ENCODE data around the gene NHLH1. TPM values are rescaled to one million over a fixed set of nuclear protein-coding genes. Genes with fewer than 3 reads are reported as not detected.
A peak's percentile ranks its signal among the peaks of the same experiment; 100 is the strongest.

NHLH1 gene
- total and polyA plus RNA-seq, 2 donors (not counting 1 experiment from before 2014, with no cell fraction given): 0.27 to 0.39 TPM

GRCh38 chr1:160344241-160344640, 22.6 kb upstream of the NHLH1 start:
- no peaks in the 10 kb centered on the region for H3K9me3 ChIP-seq (ENCODE audit: control extremely low read depth in 1 of 3, control insufficient read depth in 2 of 3, insufficient read depth in 1 of 3, low read length in 2 of 3)
- no peak for ATAC-seq (ENCODE audit: low read depth)
- peaks cover 87% of the 10 kb centered on the region for H3K79me2 ChIP-seq (ENCODE audit: control insufficient read depth, insufficient read depth, low read length)
- H3K4me2 ChIP-seq (replicated peaks; ENCODE audit: low read depth, low read length, poor library complexity, severe bottlenecking): peak overlapping the region; percentile 89
- no peaks in the 10 kb centered on the region for H4K20me1 ChIP-seq (ENCODE audit: control insufficient read depth, insufficient read depth, low read length, poor library complexity, severe bottlenecking)
- Mint-ChIP-seq H3K27me3 (no peaks in the 10 kb centered on the region), H3K27ac (peak overlapping the region; percentile 66), H3K4me1 (peaks cover 68% of the 10 kb centered on the region), H3K4me3 (peak overlapping the region; percentile 99), H3K9me3 (ENCODE audit: insufficient read depth) (no peaks in the 10 kb centered on the region)
- intact Hi-C loops (cut with micrococcal nuclease): loop anchor here (5.0 to 10.0 kb wide), 6 partner anchors 33 to 811 kb away; partner anchors contain the start of genes LY9, UFC1, USF1 and USP21
- H3K4me1 ChIP-seq (ENCODE audit: control insufficient read depth in 2 of 2, insufficient read depth in 2 of 2, low read length in 2 of 2): peaks cover 46 to 54% of the 10 kb centered on the region in 2 donors
- H3K4me3 ChIP-seq (ENCODE audit: control extremely low read depth in 1 of 5, extremely low read depth in 1 of 5, insufficient read depth in 1 of 5, low read depth in 2 of 5, low read length in 4 of 5): peak overlapping the region in 3 of 5 experiments; percentile 98 to 100 (median 99)
- WGBS (ENCODE audit: insufficient coverage): no CpG with 5 or more reads among the region's 3 CpGs
- no peak for DNase-seq
- ChIA-PET POLR2A (no interaction called here), CTCF (interaction anchor here (0.6 to 4.3 kb wide), 5 partner anchors 29 to 243 kb away, joined by 3 to 22 read pairs (median 5); no protein-coding TSS in a partner anchor)
- peaks cover 0 to 23% of the 10 kb centered on the region in 2 experiments for H3K36me3 ChIP-seq (replicated peaks in 1 of 2; ENCODE audit: control extremely low read depth in 1 of 2, control insufficient read depth in 1 of 2, extremely low read depth in 1 of 2, insufficient read depth in 2 of 2, low read length in 1 of 2)
- TF ChIP-seq EZH2 (IDR thresholded peaks at IDR 0.05; ENCODE audit: borderline replicate concordance, insufficient read depth, low read depth, low read length, poor library complexity, severe bottlenecking) (no peak), CTCF (IDR thresholded peaks at IDR 0.05) (no peak)
- peak overlapping the region; percentile 87 for H2AFZ ChIP-seq (ENCODE audit: insufficient read depth, low read depth, low read length, poor library complexity, severe bottlenecking)
- H3K9ac ChIP-seq (ENCODE audit: low read length): peak overlapping the region; percentile 95
- H3K27ac ChIP-seq (ENCODE audit: low read length in 2 of 2): peak overlapping the region in 1 of 2 donors; percentile 95
- H3K27me3 ChIP-seq (replicated peaks in 1 of 4; ENCODE audit: control extremely low read depth in 1 of 4, control insufficient read depth in 3 of 4, insufficient read depth in 4 of 4, low read length in 3 of 4): no peaks in the 10 kb centered on the region

- 95% methylated on average over 5 of the region's 6 CpGs for WGBS (ENCODE audit: insufficient coverage)
- Mint-ChIP-seq H3K9me3 (ENCODE audit: insufficient read depth) (no peaks in the 10 kb centered on the region), H3K27me3 (no peaks in the 10 kb centered on the region), H3K4me3 (peak overlapping the region; percentile 99), H3K4me1 (peaks cover 66% of the 10 kb centered on the region), H3K27ac (peak overlapping the region; percentile 80)
- H4K20me1 ChIP-seq (ENCODE audit: control insufficient read depth, insufficient read depth, low read length, poor library complexity, severe bottlenecking): peaks cover 6% of the 10 kb centered on the region
- ChIA-PET CTCF (interaction anchor here (1.6 to 4.3 kb wide), 4 partner anchors 31 to 244 kb away, joined by 5 to 22 read pairs (median 12); no protein-coding TSS in a partner anchor), POLR2A (interaction anchor here (0.7 kb wide), 1 partner anchor 231 kb away, joined by 3 read pairs; no protein-coding TSS in a partner anchor)
- peaks cover 89% of the 10 kb centered on the region for H3K79me2 ChIP-seq (ENCODE audit: control insufficient read depth, insufficient read depth, low read length)
- ATAC-seq (ENCODE audit: low read depth): no peak
- TF ChIP-seq CTCF (IDR thresholded peaks at IDR 0.05) (no peak), EZH2 (IDR thresholded peaks at IDR 0.05; ENCODE audit: borderline replicate concordance, insufficient read depth, low read depth, low read length, poor library complexity, severe bottlenecking) (no peak)
- H3K4me1 ChIP-seq (ENCODE audit: control insufficient read depth in 2 of 2, insufficient read depth in 2 of 2, low read length in 2 of 2): peaks cover 46 to 54% of the 10 kb centered on the region in 2 donors
- DNase-seq: no peak
- H3K4me3 ChIP-seq (ENCODE audit: control extremely low read depth in 1 of 5, extremely low read depth in 1 of 5, insufficient read depth in 1 of 5, low read depth in 2 of 5, low read length in 4 of 5): no peak overlapping the region
- peak overlapping the region; percentile 89 for H3K4me2 ChIP-seq (replicated peaks; ENCODE audit: low read depth, low read length, poor library complexity, severe bottlenecking)
- H3K9me3 ChIP-seq (ENCODE audit: control extremely low read depth in 1 of 3, control insufficient read depth in 2 of 3, insufficient read depth in 1 of 3, low read length in 2 of 3): no peaks in the 10 kb centered on the region
- no peak overlapping the region for H3K9ac ChIP-seq (ENCODE audit: low read length)
- no peak overlapping the region for H2AFZ ChIP-seq (ENCODE audit: insufficient read depth, low read depth, low read length, poor library complexity, severe bottlenecking)
- H3K27ac ChIP-seq (ENCODE audit: low read length in 2 of 2): no peak overlapping the region
- intact Hi-C loops (cut with micrococcal nuclease): loop anchor here (5.0 to 10.0 kb wide), 6 partner anchors 32 to 810 kb away; partner anchors contain the start of genes LY9, UFC1, USF1 and USP21
- peaks cover 0 to 23% of the 10 kb centered on the region in 2 experiments for H3K36me3 ChIP-seq (replicated peaks in 1 of 2; ENCODE audit: control extremely low read depth in 1 of 2, control insufficient read depth in 1 of 2, extremely low read depth in 1 of 2, insufficient read depth in 2 of 2, low read length in 1 of 2)
- H3K27me3 ChIP-seq (replicated peaks in 1 of 4; ENCODE audit: control extremely low read depth in 1 of 4, control insufficient read depth in 3 of 4, insufficient read depth in 4 of 4, low read length in 3 of 4): no peaks in the 10 kb centered on the region
Measured at GRCh38 chr1:160344936-160345335, 21.9 kb upstream of the NHLH1 start.

All from B cell (primary cell).